GM06990 (cell line): ENCODE data around the gene USPL1.
A peak's percentile ranks its signal among the peaks of the same experiment; 100 is the strongest.

Source experiments
- DNase-seq: peaks from one replicate; pipeline ENCODE4 v3.0.0-alpha.2; 2011; ENCODE audit not compliant: insufficient read length; ENCODE audit errors: extremely low read depth
- H3K27me3 ChIP-seq: replicated peaks from 2 replicates; pipeline ENCODE4 v1.6.0; 2011; ENCODE audit warnings: low read length; ENCODE audit not compliant: control insufficient read depth, insufficient read depth
- H3K36me3 ChIP-seq: 2 replicates; pipeline ENCODE4 v1.5.1; 2011; ENCODE audit warnings: low read length; ENCODE audit not compliant: control insufficient read depth, insufficient read depth
- H3K4me3 ChIP-seq: replicated peaks from 2 replicates; pipeline ENCODE4 v1.5.1; 2011; ENCODE audit warnings: low read depth, mild to moderate bottlenecking, control low read depth, low read length
- CTCF ChIP-seq: IDR thresholded peaks from 2 replicates; pipeline ENCODE4 v1.5.1; 2011; ENCODE audit warnings: low read length, control low read depth, mild to moderate bottlenecking, inconsistent platforms; ENCODE audit not compliant: insufficient read depth, poor library complexity, severe bottlenecking

The USPL1 gene

DNA sequence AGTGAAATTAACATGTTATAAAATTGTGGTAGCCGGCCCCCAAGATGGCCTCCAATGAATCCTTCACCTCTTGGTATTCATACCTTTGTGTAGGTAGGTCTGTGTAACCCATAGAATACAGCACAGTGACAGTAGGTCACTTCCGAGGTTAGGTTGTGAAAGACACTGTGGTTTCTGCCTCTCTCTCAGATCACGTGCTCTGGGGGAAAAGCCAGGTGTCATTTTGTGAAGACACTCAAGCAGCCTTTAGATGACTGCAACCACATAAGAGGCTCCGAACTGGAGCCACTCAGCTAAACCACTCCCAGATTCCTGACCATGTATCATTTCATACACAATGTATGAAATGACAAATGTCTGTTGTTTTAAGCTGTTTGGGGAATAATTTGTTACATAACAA, 9.8 kb upstream of the USPL1 start:
- no peak for TF ChIP-seq CTCF
- DNase-seq, result peak; percentile 75
- Histone ChIP-seq H3K36me3 (no peaks in the 10 kb centered on the region), H3K27me3 (no peaks in the 10 kb centered on the region), H3K4me3 (no peak overlapping the region)

- DNase-seq, result no peak
- H3K4me3 ChIP-seq, result no peak overlapping the region
- no peaks in the 10 kb centered on the region for H3K27me3 ChIP-seq
- TF ChIP-seq CTCF, result no peak
- H3K36me3 ChIP-seq, result no peaks in the 10 kb centered on the region; the same call in 1 of the 2 replicates
Measured at GRCh38 chr13:30608364-30608763, 9.4 kb upstream of the USPL1 start.

- no peak for TF ChIP-seq CTCF
- Histone ChIP-seq H3K27me3 (no peaks in the 10 kb centered on the region), H3K36me3 (no peaks in the 10 kb centered on the region; the same call in 1 of the 2 replicates), H3K4me3 (no peak overlapping the region)
- DNase-seq, result no peak
Measured at GRCh38 chr13:30610311-30610710, 7.4 kb upstream of the USPL1 start.

DNA sequence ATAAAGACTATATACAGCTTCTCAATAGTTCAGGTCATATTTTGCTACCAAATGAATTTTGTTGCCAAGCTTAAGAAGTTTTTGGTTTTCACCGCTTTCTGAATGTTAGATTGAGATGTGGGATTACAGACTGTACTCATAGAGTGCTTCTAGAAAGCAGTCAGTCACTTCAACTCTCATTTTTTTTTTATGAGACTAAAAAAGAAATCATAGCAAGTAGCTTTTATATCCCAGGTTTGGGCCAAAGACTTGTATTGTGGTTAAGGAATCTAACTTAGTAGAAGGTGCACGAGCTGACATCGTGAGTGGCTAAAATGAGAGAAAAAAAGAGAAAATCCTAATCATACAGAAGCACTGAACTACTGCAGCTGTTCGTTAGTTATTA, 2.2 kb upstream of the USPL1 start:
- no peaks in the 10 kb centered on the region for H3K27me3 ChIP-seq
- no peak for DNase-seq
- no peaks in the 10 kb centered on the region; the same call in 1 of the 2 replicates for H3K36me3 ChIP-seq
- no peak for TF ChIP-seq CTCF
- H3K4me3 ChIP-seq, result peak overlapping the region; percentile 97

DNA sequence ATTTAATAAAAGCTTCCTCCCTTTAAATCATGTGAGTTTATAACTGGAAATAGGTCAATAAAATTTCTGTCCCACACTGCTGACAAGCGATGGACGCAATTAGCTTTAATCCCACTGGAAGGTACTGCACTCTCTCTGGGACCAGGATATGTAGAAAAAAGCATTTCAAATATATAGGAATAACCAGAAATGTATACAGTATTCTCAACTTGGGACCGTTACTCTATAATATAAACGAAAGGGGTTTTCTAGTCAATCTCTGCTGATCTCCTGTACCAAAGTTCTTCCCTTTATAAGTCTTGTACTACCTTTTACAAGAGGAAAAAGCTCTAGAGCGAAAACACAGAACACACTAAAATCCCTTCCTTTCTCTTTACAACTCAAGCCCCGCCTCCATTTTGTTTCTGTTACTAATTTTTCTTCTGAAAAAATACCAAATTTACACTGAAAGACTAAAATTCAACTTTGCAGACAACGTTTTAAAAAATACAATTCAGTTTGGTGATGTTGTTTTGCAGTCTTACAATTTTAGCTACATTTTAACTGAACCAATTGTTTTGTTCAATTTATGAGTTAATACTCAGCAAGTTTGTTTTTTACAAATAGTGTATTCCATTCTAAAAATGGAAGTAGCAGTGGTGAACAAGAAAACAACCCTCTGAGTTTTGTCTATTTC, 1.7 kb upstream of the USPL1 start:
- no peaks in the 10 kb centered on the region for H3K27me3 ChIP-seq
- TF ChIP-seq CTCF, result no peak
- peak overlapping the region; percentile 97 for H3K4me3 ChIP-seq
- H3K36me3 ChIP-seq, result no peaks in the 10 kb centered on the region; the same call in 1 of the 2 replicates
- DNase-seq, result peak; percentile 26

DNA sequence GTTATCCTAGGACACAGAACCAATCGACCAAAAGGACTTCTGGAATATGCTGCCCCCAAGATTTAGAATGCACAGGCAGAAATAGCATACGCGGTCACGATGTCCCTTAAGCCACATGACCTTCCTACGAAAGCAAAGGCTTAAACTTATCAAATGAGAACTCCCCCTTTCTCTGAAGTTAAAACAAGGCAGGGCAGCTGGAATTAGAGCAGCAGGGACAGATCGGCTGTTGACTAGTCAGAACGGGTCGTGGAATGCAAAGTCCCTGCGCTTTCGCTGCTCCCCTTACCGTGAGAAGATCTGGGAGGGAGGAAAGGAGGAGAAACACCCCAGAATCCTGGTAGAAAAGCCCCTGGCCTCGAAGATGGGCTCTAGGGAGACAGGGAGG, 799 bp upstream of the USPL1 start:
- no peaks in the 10 kb centered on the region; the same call in 1 of the 2 replicates for H3K36me3 ChIP-seq
- H3K4me3 ChIP-seq, result peak overlapping the region; percentile 97
- H3K27me3 ChIP-seq, result no peaks in the 10 kb centered on the region
- DNase-seq, result no peak
- TF ChIP-seq CTCF, result no peak
